HL-60 (cell line): ENCODE data around the gene PLEKHG5.
A peak's percentile ranks its signal among the peaks of the same experiment; 100 is the strongest.
"Not testable (repeated sequence)": the region's sequence is repeated elsewhere in the genome, so short reads cannot be mapped to it uniquely, and the experiment has no call there.

Experiments
- DNase-seq, 2 experiments: peaks; one replicate each; pipeline ENCODE4 v3.0.0-alpha.2; 2010 to 2020; ENCODE audit warnings: low read depth in 1 of 2, low spot score in 1 of 2
- H3K27ac ChIP-seq: fragments of 250-450 bp; sonication (Bioruptor Pico); replicated peaks from 2 replicates; pipeline ENCODE4 v1.5.1; 2020; ENCODE audit warnings: mild to moderate bottlenecking, moderate library complexity
- H3K27me3 ChIP-seq: fragments of 250-450 bp; sonication (Bioruptor Pico); 2 replicates; pipeline ENCODE4 v1.5.1; 2021; ENCODE audit warnings: mild to moderate bottlenecking, moderate library complexity; ENCODE audit not compliant: insufficient read depth, poor library complexity, severe bottlenecking
- H3K4me3 ChIP-seq: replicated peaks from 2 replicates; pipeline ENCODE4 v1.5.1; 2011; ENCODE audit warnings: mild to moderate bottlenecking, control low read depth, low read length; ENCODE audit not compliant: insufficient read depth
- CTCF ChIP-seq: IDR thresholded peaks from one replicate; pipeline ENCODE4 v1.5.1; 2011; ENCODE audit warnings: low read length, control low read depth, inconsistent platforms; ENCODE audit not compliant: insufficient read depth
- GABPA ChIP-seq: IDR thresholded peaks from 2 replicates; pipeline ENCODE4 v1.6.1; 2012; ENCODE audit warnings: low read depth
- POLR2AphosphoS5 ChIP-seq: IDR thresholded peaks from 2 replicates; pipeline ENCODE4 v1.6.1; 2012; ENCODE audit warnings: low read depth
- REST ChIP-seq: IDR thresholded peaks from 2 replicates; pipeline ENCODE4 v1.6.1; 2012; ENCODE audit warnings: low read depth; ENCODE audit not compliant: insufficient replicate concordance
- SPI1 ChIP-seq: IDR thresholded peaks from 2 replicates; pipeline ENCODE4 v1.6.1; 2012; ENCODE audit warnings: low read depth, mild to moderate bottlenecking, borderline replicate concordance

PLEKHG5 gene

GRCh38 chr1:6434186-6434585 lies 57.3 kb downstream of the PLEKHG5 start:
- Histone ChIP-seq H3K4me3 (no peak overlapping the region), H3K27me3 (peaks cover 12% of the 10 kb centered on the region), H3K27ac (no peak overlapping the region)
- no peak for TF ChIP-seq REST
- no peak for TF ChIP-seq CTCF
- no peak for DNase-seq

- TF ChIP-seq SPI1: 0 out of 2 replicates have a peak, but pooled peaks have one; percentile 8
- H3K4me3 ChIP-seq, DNase-seq, H3K27ac ChIP-seq: not testable (repeated sequence)
- H3K27me3 ChIP-seq: peaks cover 21% of the 10 kb centered on the region
Observed at GRCh38 chr1:6431645-6432579, 59.6 kb downstream of the PLEKHG5 start.

DNA sequence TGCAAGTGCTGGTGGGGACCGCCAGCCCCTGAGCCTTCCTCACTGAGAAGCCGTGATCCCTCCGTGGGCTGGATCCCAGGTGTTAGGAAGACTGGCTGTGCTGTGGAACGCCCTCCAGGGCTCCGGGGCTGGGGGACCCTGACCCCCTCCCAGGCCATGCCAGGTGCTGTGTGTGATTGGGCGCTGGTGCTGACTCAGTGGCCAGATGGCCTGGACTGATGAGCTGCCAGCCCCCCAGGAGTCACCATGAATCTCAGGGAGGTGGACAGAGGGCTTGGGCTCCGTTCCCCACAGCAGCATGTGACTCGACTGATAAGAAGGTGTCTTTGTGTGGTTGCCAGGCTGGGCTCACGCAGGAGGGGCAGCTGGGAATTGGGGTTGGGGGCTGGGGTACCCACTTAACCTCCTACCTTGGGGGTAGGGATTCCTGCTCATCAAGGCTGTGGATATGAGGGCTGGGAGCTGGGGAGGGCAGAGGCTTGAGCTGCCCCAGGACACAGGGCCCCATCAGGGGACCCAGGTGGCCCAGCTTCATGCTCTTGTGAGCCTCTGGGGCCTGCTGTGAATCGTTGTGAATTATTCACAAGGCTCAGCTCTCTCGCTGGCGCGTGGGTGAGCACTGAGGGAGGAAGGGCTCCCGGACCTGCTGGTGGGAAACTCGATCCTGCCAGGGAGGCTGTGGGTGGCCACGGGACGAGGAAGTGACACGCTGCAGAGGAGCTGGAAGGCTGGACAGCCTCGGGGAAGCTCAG lies 61.6 kb downstream of the PLEKHG5 start:
- not testable (repeated sequence) for H3K27ac ChIP-seq, H3K4me3 ChIP-seq, DNase-seq
- H3K27me3 ChIP-seq: peaks cover 39% of the 10 kb centered on the region

DNA sequence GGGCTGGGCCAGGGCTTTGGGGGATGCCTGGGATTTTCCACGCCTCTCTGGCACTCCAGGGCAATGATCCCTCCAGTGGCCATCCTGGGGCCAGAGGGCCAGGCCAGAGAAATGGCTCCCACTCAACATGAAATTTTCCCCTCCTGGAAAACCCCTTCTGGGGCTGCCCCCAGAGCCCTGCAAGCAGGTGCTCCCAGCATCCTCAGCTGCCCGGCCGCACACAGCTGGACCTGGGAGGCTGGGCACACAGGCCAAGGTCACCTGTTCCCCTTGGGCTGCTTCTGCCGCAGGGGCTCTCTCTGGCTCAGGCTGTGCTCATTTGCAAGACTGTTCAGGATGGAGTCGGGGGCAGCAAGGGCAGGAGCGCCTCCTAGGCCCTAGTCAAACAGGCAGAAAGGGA lies 63.0 kb downstream of the PLEKHG5 start:
- peaks cover 48% of the 10 kb centered on the region for H3K27me3 ChIP-seq
- not testable (repeated sequence) for DNase-seq, H3K27ac ChIP-seq, H3K4me3 ChIP-seq

GRCh38 chr1:6427441-6428390 lies 63.8 kb downstream of the PLEKHG5 start:
- Histone ChIP-seq H3K4me3 (no peak overlapping the region), H3K27ac (no peak overlapping the region), H3K27me3 (peaks cover 54% of the 10 kb centered on the region)
- TF ChIP-seq SPI1 (no peak), CTCF (no peak), REST (no peak), POLR2AphosphoS5 (no peak), GABPA (no peak)
- no peak for DNase-seq
